Measurements from ENCODE around the gene SEMA3F. TPM values are rescaled to one million over a fixed set of nuclear protein-coding genes. Genes with fewer than 3 reads are reported as not detected.

The SEMA3F gene
- total and polyA plus RNA-seq, 2 of the 4 experiments (the other 2 are of a cell fraction): 7.3 to 23.3 TPM

GRCh38 chr3:50165910-50166538 lies 10.9 kb downstream of the SEMA3F start:
- Histone ChIP-seq H2AK5ac (ENCODE audit: low read depth, low read length) (peak overlapping the region; percentile 69), H4K20me1 (ENCODE audit: insufficient read depth, low read length) (0 out of 2 replicates have a peak, but pooled peaks cover 4% of the 10 kb centered on the region), H2BK120ac (ENCODE audit: low read depth, low read length) (peak overlapping the region; percentile 83), H2BK15ac (ENCODE audit: low read depth, low read length) (peak overlapping the region; percentile 9; the same call in 2 of the 3 replicates), H2BK5ac (ENCODE audit: low read depth, low read length, poor library complexity, severe bottlenecking) (peak overlapping the region; percentile 61), H3K4ac (ENCODE audit: low read depth, low read length) (peak overlapping the region; percentile 94), H3K27me3 (ENCODE audit: control insufficient read depth, insufficient read depth, low read length) (no peaks in the 10 kb centered on the region), H2BK20ac (ENCODE audit: low read depth, low read length) (0 out of 2 replicates have a peak overlapping the region, but pooled peaks have one; percentile 3), H3K36me3 (ENCODE audit: control insufficient read depth, insufficient read depth, low read length) (peaks cover 9% of the 10 kb centered on the region; the same call in 1 of the 2 replicates), H3K14ac (replicated peaks; ENCODE audit: low read depth, low read length) (peak overlapping the region; percentile 60), H4K91ac (ENCODE audit: insufficient read depth, low read depth, low read length) (peak overlapping the region; percentile 78), H4K5ac (ENCODE audit: low read depth, low read length) (peak overlapping the region; percentile 75), H2AK9ac (replicated peaks; ENCODE audit: low read depth, low read length, poor library complexity) (peak overlapping the region; percentile 80), H3K27ac (ENCODE audit: insufficient read depth, low read length) (peak overlapping the region; percentile 59), H3K23ac (ENCODE audit: low read depth, low read length) (peak overlapping the region; percentile 44; the same call in 1 of the 2 replicates), H3K4me3 (ENCODE audit: insufficient read depth, low read depth, low read length) (no peak overlapping the region), H3K56ac (ENCODE audit: extremely low read depth, insufficient read depth, low read length) (no peak overlapping the region; the same call in 1 of the 2 replicates), H3K79me1 (ENCODE audit: low read depth in 1 of 2, low read length in 2 of 2) (peaks cover 10 to 88% of the 10 kb centered on the region in 2 experiments; a peak in 2 of 4 replicates), H3K18ac (ENCODE audit: low read depth, low read length) (peak overlapping the region; percentile 76), H3K9me1 (ENCODE audit: insufficient read depth, low read length) (peaks cover 42% of the 10 kb centered on the region), H2AFZ (replicated peaks; ENCODE audit: low read length, poor library complexity) (peak overlapping the region; percentile 66), H3K4me1 (ENCODE audit: control insufficient read depth, insufficient read depth, low read length) (peaks cover 66% of the 10 kb centered on the region), H3K4me2 (ENCODE audit: low read depth, low read length) (no peak overlapping the region; the same call in 1 of the 2 replicates), H4K8ac (ENCODE audit: low read depth in 2 of 2, low read length in 2 of 2) (peak overlapping the region; percentile 20 to 83; a peak in 3 of 4 replicates), H3K9ac (ENCODE audit: low read depth, low read length) (peak overlapping the region; percentile 54; the same call in 1 of the 2 replicates), H3K9me3 (ENCODE audit: control insufficient read depth, insufficient read depth, low read length) (no peaks in the 10 kb centered on the region)
- ChIA-PET POLR2A (ENCODE audit: unreplicated experiment) (interaction anchor here (0.6 kb wide), 1 partner anchor 1376 kb away, joined by 3 read pairs; no protein-coding TSS in a partner anchor), CTCF (no interaction called here)
- DNase-seq: no peak
- 28% methylated on average over 9 of the region's 15 CpGs; no CpG with 5 or more reads in 1 of the 2 experiments for WGBS, 2 experiments (ENCODE audit: extremely low coverage in 2 of 2, insufficient read length in 1 of 2)
- intact Hi-C loops (cut with micrococcal nuclease): loop anchor here (2.0 kb wide), 1 partner anchor 61 kb away; no protein-coding TSS in a partner anchor
- no TSS peak for BruUV-seq (replicated peaks)
- in situ Hi-C loops (cut with MboI; ENCODE audit: low sequenced_read_pairs): no loop called here
- no peak; the same call in 1 of the 2 replicates for ATAC-seq (ENCODE audit: low read depth)
- dilution Hi-C loops (cut with HindIII; ENCODE audit: low sequenced_read_pairs, unreplicated experiment): no loop called here
- TF ChIP-seq MXI1 (IDR thresholded peaks at IDR 0.05; ENCODE audit: borderline replicate concordance, low read depth, low read length): no peak
- TF ChIP-seq NFE2L2 (IDR thresholded peaks at IDR 0.05; ENCODE audit: low read depth, low read length): no peak
- no peak for TF ChIP-seq BHLHE40 (IDR thresholded peaks at IDR 0.05; ENCODE audit: low read depth, low read length)
- no peak for TF ChIP-seq RFX5 (IDR thresholded peaks at IDR 0.05; ENCODE audit: low read depth, low read length)
- no peak for TF ChIP-seq MAFK (IDR thresholded peaks at IDR 0.05; ENCODE audit: low read depth, low read length)
- no peak for TF ChIP-seq USF2 (IDR thresholded peaks at IDR 0.05; ENCODE audit: low read depth, low read length)
- TF ChIP-seq CEBPB (IDR thresholded peaks at IDR 0.05; ENCODE audit: low read depth, low read length): no peak
- TF ChIP-seq RAD21 (IDR thresholded peaks at IDR 0.05; ENCODE audit: low read length): no peak
- no peak for TF ChIP-seq ELK1 (IDR thresholded peaks at IDR 0.05; ENCODE audit: borderline replicate concordance, low read depth, low read length)
- TF ChIP-seq CHD1 (IDR thresholded peaks at IDR 0.05; ENCODE audit: low read depth, low read length): no peak
- TF ChIP-seq RCOR1 (IDR thresholded peaks at IDR 0.05; ENCODE audit: insufficient replicate concordance, low read length): no peak
- no peak for TF ChIP-seq POLR2A (IDR thresholded peaks at IDR 0.05; ENCODE audit: low read depth, low read length)
- no peak for TF ChIP-seq MAZ (IDR thresholded peaks at IDR 0.05; ENCODE audit: borderline replicate concordance, low read depth, low read length)
- no peak for TF ChIP-seq FOS (IDR thresholded peaks at IDR 0.05; ENCODE audit: low read depth, low read length)
- no peak for TF ChIP-seq SMC3 (IDR thresholded peaks at IDR 0.05; ENCODE audit: low read depth, low read length)
